ENCODE measurements around the gene CTNND2. TPM values are rescaled to one million over a fixed set of nuclear protein-coding genes. Genes with fewer than 3 reads are reported as not detected.

CTNND2 gene
- total RNA-seq, 1 experiment from 2014 or later: not detected

DNA sequence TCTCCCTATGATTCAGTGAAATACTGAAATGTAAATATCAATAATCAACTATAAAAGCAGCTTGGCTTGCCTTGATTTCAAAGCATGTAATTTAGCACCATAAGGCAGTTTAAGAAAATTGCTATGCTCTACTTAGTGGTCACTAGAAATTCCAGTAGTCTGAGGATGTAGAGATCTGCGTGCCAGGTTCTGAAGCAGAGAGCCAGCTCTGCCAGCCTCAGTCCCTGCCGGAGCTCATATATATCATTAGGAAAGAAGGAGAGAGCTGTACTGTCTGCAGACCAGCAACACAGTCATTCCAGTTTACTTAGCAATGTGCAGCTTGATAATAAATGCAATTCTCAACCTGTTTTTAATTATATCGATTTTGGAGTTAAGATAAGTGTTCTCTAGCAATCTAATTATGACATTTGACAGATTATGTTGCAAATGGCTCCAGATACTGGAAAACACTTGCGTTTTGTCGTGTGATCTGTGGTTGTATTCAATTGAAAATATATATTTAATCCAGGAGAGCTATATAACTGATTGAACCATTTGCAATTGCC is 540.5 kb downstream of the CTNND2 start:
- no TSS peak for BruUV-seq (replicated peaks)
- TF ChIP-seq EZH2 (IDR thresholded peaks at IDR 0.05; ENCODE audit: borderline replicate concordance, low read depth, low read length, poor library complexity, severe bottlenecking): no peak
- TF ChIP-seq, protein P1, sequence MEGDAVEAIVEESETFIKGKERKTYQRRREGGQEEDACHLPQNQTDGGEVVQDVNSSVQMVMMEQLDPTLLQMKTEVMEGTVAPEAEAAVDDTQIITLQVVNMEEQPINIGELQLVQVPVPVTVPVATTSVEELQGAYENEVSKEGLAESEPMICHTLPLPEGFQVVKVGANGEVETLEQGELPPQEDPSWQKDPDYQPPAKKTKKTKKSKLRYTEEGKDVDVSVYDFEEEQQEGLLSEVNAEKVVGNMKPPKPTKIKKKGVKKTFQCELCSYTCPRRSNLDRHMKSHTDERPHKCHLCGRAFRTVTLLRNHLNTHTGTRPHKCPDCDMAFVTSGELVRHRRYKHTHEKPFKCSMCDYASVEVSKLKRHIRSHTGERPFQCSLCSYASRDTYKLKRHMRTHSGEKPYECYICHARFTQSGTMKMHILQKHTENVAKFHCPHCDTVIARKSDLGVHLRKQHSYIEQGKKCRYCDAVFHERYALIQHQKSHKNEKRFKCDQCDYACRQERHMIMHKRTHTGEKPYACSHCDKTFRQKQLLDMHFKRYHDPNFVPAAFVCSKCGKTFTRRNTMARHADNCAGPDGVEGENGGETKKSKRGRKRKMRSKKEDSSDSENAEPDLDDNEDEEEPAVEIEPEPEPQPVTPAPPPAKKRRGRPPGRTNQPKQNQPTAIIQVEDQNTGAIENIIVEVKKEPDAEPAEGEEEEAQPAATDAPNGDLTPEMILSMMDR (conservative IDR thresholded peaks at IDR 0.05; ENCODE audit: low read depth, low read length): no peak
- Histone ChIP-seq H3K9me3 (ENCODE audit: low read depth, low read length, poor library complexity, severe bottlenecking) (peaks cover 3% of the 10 kb centered on the region), H3K27ac (ENCODE audit: low read depth, low read length, poor library complexity, severe bottlenecking) (no peak overlapping the region), H3K4me1 (ENCODE audit: insufficient read depth, low read length, poor library complexity, severe bottlenecking) (no peaks in the 10 kb centered on the region), H3K4me3 (ENCODE audit: low read depth, low read length, poor library complexity, severe bottlenecking) (no peak overlapping the region), H3K36me3 (ENCODE audit: insufficient read depth, low read length, poor library complexity, severe bottlenecking) (no peaks in the 10 kb centered on the region), H3K27me3 (replicated peaks; ENCODE audit: insufficient read depth, low read depth, low read length, poor library complexity) (no peaks in the 10 kb centered on the region)
- no peak for DNase-seq (ENCODE audit: low spot score)
- ChIA-PET POLR2A (ENCODE audit: low non-redundant PET) (interaction anchor here (0.6 kb wide), 1 partner anchor 1653 kb away, joined by 3 read pairs; no protein-coding TSS in a partner anchor), CTCF (no interaction called here)
- intact Hi-C loops (cut with micrococcal nuclease; ENCODE audit: unreplicated experiment): no loop called here

- CTCF ChIA-PET: no interaction called here
- H3K4me3 ChIP-seq (ENCODE audit: low read depth, low read length, poor library complexity, severe bottlenecking): no peak overlapping the region
- no peak overlapping the region for H3K27ac ChIP-seq (ENCODE audit: low read depth, low read length, poor library complexity, severe bottlenecking)
- TF ChIP-seq EZH2 (IDR thresholded peaks at IDR 0.05; ENCODE audit: borderline replicate concordance, low read depth, low read length, poor library complexity, severe bottlenecking): no peak
- TF ChIP-seq, protein P1 (conservative IDR thresholded peaks at IDR 0.05; ENCODE audit: low read depth, low read length): no peak
- no TSS peak for BruUV-seq (replicated peaks)
- DNase-seq (ENCODE audit: low spot score): no peak
- no peaks in the 10 kb centered on the region for H3K27me3 ChIP-seq (replicated peaks; ENCODE audit: insufficient read depth, low read depth, low read length, poor library complexity)
- H3K9me3 ChIP-seq (ENCODE audit: low read depth, low read length, poor library complexity, severe bottlenecking): peaks cover 3% of the 10 kb centered on the region
- H3K4me1 ChIP-seq (ENCODE audit: insufficient read depth, low read length, poor library complexity, severe bottlenecking): no peaks in the 10 kb centered on the region
- intact Hi-C loops (cut with micrococcal nuclease; ENCODE audit: unreplicated experiment): no loop called here
- H3K36me3 ChIP-seq (ENCODE audit: insufficient read depth, low read length, poor library complexity, severe bottlenecking): no peaks in the 10 kb centered on the region
- POLR2A ChIA-PET (ENCODE audit: low non-redundant PET): no interaction called here
These were observed 542.5 kb downstream of the CTNND2 start for GRCh38 chr5:11361768-11362167.

DNA sequence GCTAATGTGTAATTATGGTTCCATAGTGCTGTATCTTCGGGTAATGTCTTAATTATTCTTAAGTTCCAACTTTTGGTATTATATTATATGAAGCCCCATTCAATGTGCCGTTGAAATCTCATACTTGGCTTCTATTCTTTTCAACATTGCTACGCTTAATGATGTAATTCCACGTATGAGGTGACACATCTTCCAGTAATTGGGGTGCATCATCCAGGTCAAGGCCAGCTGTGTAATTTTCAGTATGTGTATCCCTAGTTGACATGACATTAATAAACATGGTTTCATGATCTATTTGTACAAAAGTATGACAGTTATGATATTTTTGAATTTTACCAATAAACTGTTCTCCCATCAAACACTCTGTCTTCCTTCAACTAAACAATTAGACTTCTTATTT is 546.3 kb downstream of the CTNND2 start:
- TF ChIP-seq, protein P1 (conservative IDR thresholded peaks at IDR 0.05; ENCODE audit: low read depth, low read length): no peak
- no peak for TF ChIP-seq EZH2 (IDR thresholded peaks at IDR 0.05; ENCODE audit: borderline replicate concordance, low read depth, low read length, poor library complexity, severe bottlenecking)

More for the DNA sequence above, 546.3 kb downstream of the CTNND2 start:
- no peak overlapping the region for H3K4me3 ChIP-seq (ENCODE audit: low read depth, low read length, poor library complexity, severe bottlenecking)
- POLR2A ChIA-PET (ENCODE audit: low non-redundant PET): no interaction called here
- intact Hi-C loops (cut with micrococcal nuclease; ENCODE audit: unreplicated experiment): no loop called here
- no peak overlapping the region for H3K27ac ChIP-seq (ENCODE audit: low read depth, low read length, poor library complexity, severe bottlenecking)
- no peaks in the 10 kb centered on the region for H3K36me3 ChIP-seq (ENCODE audit: insufficient read depth, low read length, poor library complexity, severe bottlenecking)
- no peaks in the 10 kb centered on the region for H3K27me3 ChIP-seq (replicated peaks; ENCODE audit: insufficient read depth, low read depth, low read length, poor library complexity)
- CTCF ChIA-PET: no interaction called here
- no peak for DNase-seq (ENCODE audit: low spot score)
- peaks cover 3% of the 10 kb centered on the region for H3K9me3 ChIP-seq (ENCODE audit: low read depth, low read length, poor library complexity, severe bottlenecking)
- no peaks in the 10 kb centered on the region for H3K4me1 ChIP-seq (ENCODE audit: insufficient read depth, low read length, poor library complexity, severe bottlenecking)
- BruUV-seq (replicated peaks): no TSS peak

Measured in A673 (cell line).